Prostate gland (tissue), 2 donors: Measurements from ENCODE around the gene SLC16A6.
"Not testable (repeated sequence)": the region's sequence is repeated elsewhere in the genome, so short reads cannot be mapped to it uniquely, and the experiment has no call there.

Source experiments
- POLR2A ChIP-seq: fragments of 450-650 bp; IDR thresholded peaks from one replicate; pipeline ENCODE4 v1.6.1; 2016; ENCODE audit warnings: antibody characterized with exemption, mild to moderate bottlenecking
- POLR2AphosphoS5 ChIP-seq: sonication (generic); formaldehyde crosslinking; IDR thresholded peaks from one replicate; pipeline ENCODE4 v1.6.1; 2017; ENCODE audit warnings: antibody characterized with exemption
- TF ChIP-seq, protein P1 (sequence below), 4 experiments: fragments of 200-600 bp in 2 of 4; fragments of 450-650 bp in 2 of 4; sonication (generic) in 2 of 4; IDR thresholded peaks; 1 replicate in 3 of 4; 2 replicates in 1 of 4; pipeline ENCODE4 v1.5.1; 2016 to 2019; ENCODE audit warnings: antibody characterized with exemption in 4 of 4, mild to moderate bottlenecking in 2 of 4, moderate library complexity in 2 of 4

DNA sequence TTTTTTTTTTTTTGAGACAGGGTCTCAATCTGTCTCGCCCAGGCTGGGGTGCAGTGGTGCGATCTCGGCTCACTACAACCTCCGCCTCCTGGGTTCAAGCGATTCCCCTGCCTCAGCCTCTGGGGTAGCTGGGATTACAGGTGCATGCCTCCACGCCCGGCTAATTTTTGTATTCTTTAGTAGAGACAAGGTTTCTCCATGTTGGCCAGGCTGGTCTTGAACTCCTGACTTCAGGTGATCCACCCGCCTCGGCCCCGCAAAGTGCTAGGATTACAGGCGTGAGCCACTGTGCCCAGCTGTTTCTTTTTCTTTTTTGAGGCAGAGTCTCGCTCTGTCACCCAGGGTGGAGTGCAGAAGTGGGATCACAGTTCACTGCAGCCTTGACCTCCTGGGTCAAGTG lies 70.1 kb downstream of the SLC16A6 start:
- TF ChIP-seq POLR2AphosphoS5, POLR2A: not testable (repeated sequence)
- TF ChIP-seq, protein P1, sequence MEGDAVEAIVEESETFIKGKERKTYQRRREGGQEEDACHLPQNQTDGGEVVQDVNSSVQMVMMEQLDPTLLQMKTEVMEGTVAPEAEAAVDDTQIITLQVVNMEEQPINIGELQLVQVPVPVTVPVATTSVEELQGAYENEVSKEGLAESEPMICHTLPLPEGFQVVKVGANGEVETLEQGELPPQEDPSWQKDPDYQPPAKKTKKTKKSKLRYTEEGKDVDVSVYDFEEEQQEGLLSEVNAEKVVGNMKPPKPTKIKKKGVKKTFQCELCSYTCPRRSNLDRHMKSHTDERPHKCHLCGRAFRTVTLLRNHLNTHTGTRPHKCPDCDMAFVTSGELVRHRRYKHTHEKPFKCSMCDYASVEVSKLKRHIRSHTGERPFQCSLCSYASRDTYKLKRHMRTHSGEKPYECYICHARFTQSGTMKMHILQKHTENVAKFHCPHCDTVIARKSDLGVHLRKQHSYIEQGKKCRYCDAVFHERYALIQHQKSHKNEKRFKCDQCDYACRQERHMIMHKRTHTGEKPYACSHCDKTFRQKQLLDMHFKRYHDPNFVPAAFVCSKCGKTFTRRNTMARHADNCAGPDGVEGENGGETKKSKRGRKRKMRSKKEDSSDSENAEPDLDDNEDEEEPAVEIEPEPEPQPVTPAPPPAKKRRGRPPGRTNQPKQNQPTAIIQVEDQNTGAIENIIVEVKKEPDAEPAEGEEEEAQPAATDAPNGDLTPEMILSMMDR (IDR thresholded peaks at IDR 0.05) = not testable (repeated sequence)
